Right forelimb (tissue), 1 donor: ENCODE data around the gene PSMB11.

ENCODE experiments used
- DNase-seq: peaks from one replicate; pipeline ENCODE4 v3.0.0-alpha.2; 2018

Gene PSMB11

DNA sequence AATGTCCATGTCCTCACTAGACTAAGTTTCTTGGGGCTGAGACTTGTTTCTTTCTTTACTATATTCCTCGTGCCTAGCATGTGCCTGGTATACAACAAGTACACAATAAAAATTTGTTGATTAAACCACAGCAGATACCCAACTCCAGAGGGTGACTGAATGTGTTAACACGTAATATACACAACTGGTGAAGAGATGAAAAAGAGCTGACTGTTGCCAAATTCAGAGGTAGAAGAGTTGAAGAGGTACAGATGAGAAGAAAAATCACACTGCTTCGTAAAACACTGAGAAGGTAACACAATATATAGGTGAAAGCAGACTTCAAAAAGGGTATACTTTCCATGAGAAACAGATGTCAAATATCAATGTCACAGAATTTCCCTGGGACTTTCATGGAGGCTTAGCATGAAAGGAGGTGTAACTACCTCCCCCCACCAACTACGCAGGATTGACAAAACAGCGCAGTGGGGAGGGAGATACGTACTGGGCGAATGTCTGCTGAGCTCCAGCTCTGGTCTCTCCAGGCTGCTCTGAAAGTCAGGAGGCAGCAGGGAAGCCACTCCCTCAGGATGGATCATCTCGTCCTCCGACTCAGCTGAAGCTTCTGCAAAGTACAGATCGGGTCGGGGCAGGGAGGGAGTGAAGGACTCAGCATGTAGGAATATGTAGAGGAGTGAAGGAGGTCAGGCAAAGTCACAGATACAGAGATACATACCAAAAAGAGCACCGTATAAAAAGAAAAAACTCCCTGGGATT, 47.7 kb downstream of the PSMB11 start:
- no peak for DNase-seq

DNA sequence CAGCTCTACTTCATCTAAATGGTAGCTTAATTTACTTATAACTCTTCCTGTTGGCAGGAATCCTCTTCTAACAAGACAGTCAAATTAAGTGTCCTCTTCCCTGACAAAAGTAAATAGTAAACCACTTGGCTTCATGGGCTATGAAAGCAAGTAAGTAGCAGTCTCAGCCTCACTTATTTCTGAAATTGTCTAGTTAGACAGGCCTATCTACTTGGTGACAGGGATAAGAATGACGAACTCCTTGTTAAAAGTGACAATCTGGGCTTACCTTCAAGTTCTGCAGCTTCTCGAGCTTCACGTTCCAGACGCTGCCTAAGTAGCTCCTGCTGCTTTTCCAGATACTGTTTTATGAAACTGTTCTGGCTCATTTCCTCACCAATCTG, 48.2 kb downstream of the PSMB11 start:
- DNase-seq: no peak

DNA sequence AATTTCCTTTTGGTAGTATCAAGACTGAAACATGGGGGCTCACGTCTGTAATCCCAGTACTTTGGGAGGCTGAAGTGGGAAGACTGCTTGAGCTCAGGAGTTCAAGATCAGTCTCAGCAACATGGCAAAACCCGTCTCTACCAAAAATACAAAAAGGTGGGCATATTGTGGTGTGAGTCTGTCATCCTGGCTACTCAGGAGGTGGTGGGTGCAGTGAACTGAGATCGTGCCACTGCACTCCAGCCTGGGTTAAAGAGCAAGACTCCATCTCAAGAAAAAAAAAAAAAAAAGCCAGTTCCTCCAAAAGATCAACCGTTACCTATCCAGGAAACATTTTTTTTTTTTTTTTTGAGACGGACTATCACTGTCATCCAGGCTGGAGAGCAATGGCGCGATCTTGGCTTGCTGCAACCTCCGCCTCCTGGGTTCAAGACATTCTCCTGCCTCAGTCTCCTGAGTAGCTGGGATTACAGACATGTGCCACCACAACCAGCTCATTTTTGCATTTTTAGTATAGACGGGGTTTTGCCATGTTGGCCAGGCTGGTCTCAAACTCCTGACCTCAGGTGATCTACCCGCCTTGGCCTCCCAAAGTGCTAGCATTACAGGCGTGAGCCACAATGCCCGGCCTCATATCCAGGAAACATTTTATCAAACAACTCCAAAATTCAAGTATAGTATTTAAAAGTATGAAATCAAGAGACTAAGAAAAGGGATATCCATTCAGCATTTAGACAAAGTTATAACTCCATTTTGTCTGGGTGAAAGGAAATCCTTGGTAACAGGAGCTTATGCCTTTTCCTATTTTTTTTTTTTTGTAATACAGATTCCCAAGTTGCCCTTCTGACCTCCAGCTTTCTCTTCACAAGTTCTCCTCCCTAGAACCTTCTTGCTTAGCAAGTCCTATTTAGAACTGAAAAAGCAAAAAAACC, 49.5 kb downstream of the PSMB11 start:
- DNase-seq: no peak

DNA sequence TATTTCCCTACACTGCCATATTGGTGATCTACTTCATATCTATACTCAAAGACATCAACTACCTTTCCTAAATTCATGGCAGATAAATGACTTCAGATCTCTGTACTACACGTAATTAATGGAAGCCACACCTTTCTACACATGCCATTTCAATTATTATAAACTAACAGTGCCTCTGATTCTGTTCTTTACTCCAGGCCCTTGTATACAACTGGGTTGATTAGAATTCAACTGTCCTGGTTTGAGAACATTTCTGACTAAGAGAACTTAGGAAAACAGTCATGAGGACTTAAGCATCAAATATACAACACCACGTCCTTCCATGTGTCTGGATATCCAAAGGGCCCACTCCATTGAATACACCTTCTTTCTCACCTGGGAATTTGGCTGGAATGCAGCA, 51.1 kb downstream of the PSMB11 start:
- no peak for DNase-seq

DNA sequence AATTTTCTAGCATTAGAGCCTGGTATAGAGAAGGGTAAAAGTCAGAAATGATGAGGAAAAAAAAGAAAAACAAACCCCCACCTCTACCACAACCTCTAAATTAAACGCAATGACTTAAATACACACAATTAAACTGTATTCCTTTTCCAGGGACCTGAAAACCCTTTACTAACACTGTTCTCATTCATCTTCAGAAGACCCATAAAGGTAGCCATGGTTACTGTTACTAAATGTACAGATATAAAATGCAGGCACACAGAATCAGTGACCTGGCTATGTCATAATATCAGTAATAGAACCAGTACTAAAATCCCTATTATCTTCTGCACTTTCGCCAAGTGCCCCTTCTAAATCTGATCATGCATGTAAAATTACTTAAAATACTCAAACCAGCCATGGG, 51.5 kb downstream of the PSMB11 start:
- DNase-seq: no peak
